Measurements from ENCODE around the gene SYNE1.

The SYNE1 gene

DNA sequence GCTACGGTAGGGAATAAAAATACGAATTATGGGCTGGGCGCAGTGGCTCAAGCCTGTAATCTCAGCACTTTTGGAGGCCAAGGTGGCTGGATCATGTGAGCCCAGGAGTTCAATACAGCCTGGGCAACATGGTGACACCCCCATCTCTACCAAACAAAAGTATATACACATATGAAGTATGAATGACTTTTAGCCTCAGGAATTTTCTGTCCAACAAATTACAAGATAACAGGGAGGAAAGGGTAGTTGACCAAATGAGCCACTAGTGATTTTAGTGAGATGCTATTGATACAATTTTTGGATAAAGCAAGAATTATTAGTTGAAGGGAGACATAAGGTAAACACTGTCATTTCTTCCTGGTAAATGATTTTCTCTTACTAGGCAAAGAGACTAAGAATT lies 328.2 kb downstream of the SYNE1 start:
- no peak for DNase-seq (ENCODE audit: low read depth)
- H3K4me3 ChIP-seq (ENCODE audit: low read length): no peak overlapping the region
- TF ChIP-seq, protein P1, sequence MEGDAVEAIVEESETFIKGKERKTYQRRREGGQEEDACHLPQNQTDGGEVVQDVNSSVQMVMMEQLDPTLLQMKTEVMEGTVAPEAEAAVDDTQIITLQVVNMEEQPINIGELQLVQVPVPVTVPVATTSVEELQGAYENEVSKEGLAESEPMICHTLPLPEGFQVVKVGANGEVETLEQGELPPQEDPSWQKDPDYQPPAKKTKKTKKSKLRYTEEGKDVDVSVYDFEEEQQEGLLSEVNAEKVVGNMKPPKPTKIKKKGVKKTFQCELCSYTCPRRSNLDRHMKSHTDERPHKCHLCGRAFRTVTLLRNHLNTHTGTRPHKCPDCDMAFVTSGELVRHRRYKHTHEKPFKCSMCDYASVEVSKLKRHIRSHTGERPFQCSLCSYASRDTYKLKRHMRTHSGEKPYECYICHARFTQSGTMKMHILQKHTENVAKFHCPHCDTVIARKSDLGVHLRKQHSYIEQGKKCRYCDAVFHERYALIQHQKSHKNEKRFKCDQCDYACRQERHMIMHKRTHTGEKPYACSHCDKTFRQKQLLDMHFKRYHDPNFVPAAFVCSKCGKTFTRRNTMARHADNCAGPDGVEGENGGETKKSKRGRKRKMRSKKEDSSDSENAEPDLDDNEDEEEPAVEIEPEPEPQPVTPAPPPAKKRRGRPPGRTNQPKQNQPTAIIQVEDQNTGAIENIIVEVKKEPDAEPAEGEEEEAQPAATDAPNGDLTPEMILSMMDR (conservative IDR thresholded peaks at IDR 0.05; ENCODE audit: low read depth, low read length): no peak

DNA sequence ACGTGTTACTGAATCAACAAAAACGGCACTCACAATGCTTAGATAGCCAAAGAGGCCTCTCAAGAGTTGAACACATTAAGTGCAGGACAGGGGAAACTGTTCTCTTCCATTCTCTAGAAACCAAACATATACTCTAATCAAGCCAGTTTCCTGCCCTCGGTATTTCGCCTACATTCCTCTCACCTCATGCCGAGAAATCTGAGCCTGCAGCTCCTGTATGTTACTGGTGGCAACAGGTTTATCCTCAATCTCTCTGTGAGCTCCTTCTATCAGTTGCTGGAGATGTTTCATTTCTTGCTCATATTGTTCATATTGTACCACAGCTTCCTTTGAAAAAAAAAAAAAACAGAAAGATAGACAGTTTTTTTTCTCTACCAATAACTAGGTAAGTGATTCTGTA lies 328.9 kb downstream of the SYNE1 start:
- no peak for DNase-seq (ENCODE audit: low read depth)
- TF ChIP-seq, protein P1 (conservative IDR thresholded peaks at IDR 0.05; ENCODE audit: low read depth, low read length): no peak

DNA sequence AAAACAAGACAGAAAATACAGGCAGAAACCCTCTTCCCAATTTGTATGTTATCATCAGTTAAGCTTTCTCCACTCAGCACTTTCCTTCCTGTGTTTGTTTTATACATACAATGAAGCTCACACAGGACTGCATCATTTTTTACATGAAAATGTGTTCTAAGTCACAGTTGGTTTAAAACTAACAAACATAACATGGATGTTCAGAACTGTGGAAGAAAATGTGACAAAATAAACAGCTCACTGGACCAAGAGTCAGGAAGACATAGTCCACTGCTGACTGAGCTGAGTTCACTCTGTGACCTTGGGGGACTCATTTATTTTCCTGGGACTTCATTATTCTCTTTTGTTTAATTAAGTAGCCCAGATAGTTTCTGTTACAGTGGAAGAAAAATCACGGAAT lies 331.5 kb downstream of the SYNE1 start:
- TF ChIP-seq, protein P1 (conservative IDR thresholded peaks at IDR 0.05; ENCODE audit: low read depth, low read length): no peak
- H3K4me3 ChIP-seq (ENCODE audit: low read length): no peak overlapping the region
- no peak for DNase-seq (ENCODE audit: low read depth)

More for the DNA sequence above, 328.9 kb downstream of the SYNE1 start:
- no peak overlapping the region for H3K4me3 ChIP-seq (ENCODE audit: low read length)

DNA sequence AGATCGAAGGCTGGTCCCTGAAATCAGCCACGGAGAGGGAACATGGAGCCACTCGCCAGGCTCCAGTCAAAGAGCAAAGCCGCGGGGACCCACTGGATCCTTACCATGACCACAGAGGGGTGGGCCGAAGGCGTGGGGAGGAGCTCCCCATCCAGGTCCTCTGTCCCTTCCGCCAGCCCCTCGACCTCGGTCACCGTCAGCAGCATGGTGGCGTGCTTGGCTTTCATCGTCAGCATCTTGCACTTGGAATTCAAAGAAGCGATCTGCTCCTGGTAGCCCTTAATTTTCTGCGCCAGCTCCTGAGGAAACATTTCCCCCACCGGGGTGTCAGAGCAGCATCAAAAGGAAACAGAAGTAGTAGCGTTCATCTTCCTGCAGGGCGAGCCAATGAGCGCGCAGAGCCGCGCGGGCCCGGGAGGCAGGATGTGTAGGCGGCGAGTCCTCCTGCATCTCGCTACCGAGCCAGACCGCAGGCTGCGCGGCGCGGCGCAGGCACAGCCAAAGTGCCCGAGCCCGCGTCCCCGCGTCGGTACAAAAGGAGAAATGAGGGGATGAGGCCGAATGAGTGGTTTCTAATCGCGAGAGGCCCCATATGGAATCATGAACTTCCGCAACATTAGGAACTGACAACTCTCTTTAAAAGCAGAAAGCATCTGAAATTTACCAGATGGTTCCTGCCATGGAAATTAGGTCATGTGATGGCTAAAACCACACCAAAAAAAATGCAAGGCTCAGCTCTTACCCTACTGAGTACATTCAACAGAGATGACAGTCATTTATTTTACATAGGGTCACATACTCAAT lies 335.2 kb downstream of the SYNE1 start:
- peak overlapping the region; percentile 83 for H3K4me3 ChIP-seq (ENCODE audit: low read length)
- no peak for DNase-seq (ENCODE audit: low read depth)
- TF ChIP-seq, protein P1 (conservative IDR thresholded peaks at IDR 0.05; ENCODE audit: low read depth, low read length): peak; percentile 62

DNA sequence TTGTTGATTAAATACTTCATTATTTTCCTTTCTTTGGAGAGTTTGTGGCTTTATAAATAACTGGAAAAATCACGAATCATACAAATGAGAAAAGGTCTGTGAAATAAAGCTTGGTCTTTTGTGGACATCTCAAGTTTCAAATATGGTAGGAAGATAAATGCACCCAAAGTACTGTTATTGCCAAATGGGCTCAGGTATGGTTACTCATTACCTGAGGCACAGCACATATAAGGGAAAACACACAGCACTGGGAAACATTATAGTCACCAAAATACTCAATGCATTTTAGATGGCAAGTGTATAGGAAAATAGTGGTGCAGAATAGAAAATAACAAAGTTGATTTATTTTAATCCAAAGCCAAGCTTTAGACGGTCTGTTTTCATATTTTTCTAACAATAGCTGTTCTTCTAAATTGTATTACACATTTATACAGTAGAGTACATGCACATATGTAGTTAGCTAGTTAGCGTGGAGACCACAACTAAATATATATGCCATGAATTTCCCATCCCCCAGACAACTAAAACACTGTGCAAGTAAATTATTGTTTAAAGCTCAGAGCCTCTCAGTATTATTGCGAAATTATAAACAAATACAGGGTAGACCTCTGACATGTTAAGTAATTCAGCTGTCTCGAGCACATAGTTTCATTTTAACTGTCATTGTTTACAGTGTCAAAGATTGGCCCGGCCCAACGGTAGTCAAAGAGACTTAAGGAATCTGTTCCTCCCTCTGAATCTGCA lies 336.0 kb downstream of the SYNE1 start:
- peak overlapping the region; percentile 83 for H3K4me3 ChIP-seq (ENCODE audit: low read length)
- DNase-seq (ENCODE audit: low read depth): no peak
- TF ChIP-seq, protein P1 (conservative IDR thresholded peaks at IDR 0.05; ENCODE audit: low read depth, low read length): no peak

DNA sequence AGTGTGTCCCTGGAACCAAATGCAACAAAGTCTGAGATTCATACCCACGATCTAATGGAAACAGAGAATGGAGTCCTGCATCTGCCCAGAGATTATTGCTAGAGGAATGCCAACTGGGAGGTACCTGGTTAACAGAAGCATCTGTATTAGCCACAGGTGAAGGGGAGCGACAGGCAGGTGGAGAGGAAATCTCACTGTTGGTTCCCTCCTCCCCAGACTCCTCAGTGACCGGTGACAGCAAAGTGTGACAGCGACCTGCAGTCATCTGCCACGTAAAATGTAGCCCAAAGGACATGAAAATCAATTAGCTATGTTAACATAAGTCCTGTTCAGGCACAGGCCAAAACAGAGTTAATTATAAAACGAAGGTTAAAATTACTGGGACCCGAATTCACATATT lies 336.6 kb downstream of the SYNE1 start:
- H3K4me3 ChIP-seq (ENCODE audit: low read length): no peak overlapping the region
- TF ChIP-seq, protein P1 (conservative IDR thresholded peaks at IDR 0.05; ENCODE audit: low read depth, low read length): no peak
- DNase-seq (ENCODE audit: low read depth): no peak

All from retinal pigment epithelial cell (primary cell).